SU-DHL-6 (cell line): ENCODE results near the gene CALML4.

Experiments
- H2AFZ ChIP-seq: fragments of 200-600 bp; sonication (generic); 2 replicates; pipeline ENCODE4 v1.6.1; 2014; ENCODE audit warnings: low read depth, mild to moderate bottlenecking, moderate library complexity, mixed read lengths, antibody characterized with exemption, low read length; ENCODE audit not compliant: severe bottlenecking
- H3F3A ChIP-seq: fragments of 200-600 bp; shearing (Covaris generic); 2 replicates; pipeline ENCODE4 v1.6.0; 2016; ENCODE audit warnings: antibody characterized with exemption, mild to moderate bottlenecking; ENCODE audit not compliant: insufficient read depth
- H3K27ac ChIP-seq: fragments of 200-600 bp; sonication (generic); 2 replicates; pipeline ENCODE4 v1.5.1; 2016; ENCODE audit warnings: low read depth, mild to moderate bottlenecking, low read length, moderate library complexity, mixed read lengths
- H3K27me3 ChIP-seq: fragments of 200-600 bp; sonication (generic), shearing (Covaris generic); 2 replicates; pipeline ENCODE4 v1.6.0; 2014; ENCODE audit warnings: mild to moderate bottlenecking, low read length
- H3K36me3 ChIP-seq: fragments of 200-600 bp; sonication (generic); 2 replicates; pipeline ENCODE4 v1.6.1; 2014; ENCODE audit warnings: mild to moderate bottlenecking, low read length, mixed read lengths
- H3K4me2 ChIP-seq: fragments of 300-600, 200-600 bp; shearing (Covaris generic), sonication (generic); 2 replicates; pipeline ENCODE4 v1.6.0; 2014; ENCODE audit warnings: low read length, low read depth, mild to moderate bottlenecking; ENCODE audit not compliant: poor library complexity, severe bottlenecking
- H3K4me3 ChIP-seq: fragments of 200-600 bp; sonication (generic); 2 replicates; pipeline ENCODE4 v1.5.1; 2014; ENCODE audit warnings: antibody characterized with exemption, low read length, mild to moderate bottlenecking, mixed read lengths; ENCODE audit not compliant: insufficient read depth, poor library complexity, severe bottlenecking
- H3K79me2 ChIP-seq: fragments of 200-600 bp; sonication (generic); 2 replicates; pipeline ENCODE4 v1.6.1; 2014; ENCODE audit warnings: mild to moderate bottlenecking, low read length, moderate library complexity; ENCODE audit not compliant: insufficient read depth
- H3K9ac ChIP-seq: fragments of 200-600 bp; sonication (generic); 2 replicates; pipeline ENCODE4 v1.7.0; 2014; ENCODE audit warnings: mild to moderate bottlenecking, low read length
- H3K9me2 ChIP-seq: fragments of 200-600 bp; sonication (generic); replicated peaks from 2 replicates; pipeline ENCODE4 v1.6.1; 2014; ENCODE audit warnings: low read length; ENCODE audit not compliant: insufficient read depth
- H3K9me3 ChIP-seq: fragments of 200-600 bp; sonication (generic); 2 replicates; pipeline ENCODE4 v1.6.1; 2014; ENCODE audit warnings: low read length, mixed read lengths; ENCODE audit not compliant: insufficient read depth
- H4K20me1 ChIP-seq: fragments of 200-600 bp; sonication (generic); 2 replicates; pipeline ENCODE4 v1.6.1; 2014; ENCODE audit warnings: low read depth, mild to moderate bottlenecking, antibody characterized with exemption, low read length, moderate library complexity, mixed read lengths
- CTCF ChIP-seq: fragments of 200-600 bp; sonication (generic); IDR thresholded peaks from one replicate; pipeline ENCODE4 v1.5.1; 2017; ENCODE audit warnings: antibody characterized with exemption, mild to moderate bottlenecking, low read length, moderate library complexity; ENCODE audit not compliant: insufficient read depth, poor library complexity, severe bottlenecking
- EZH2phosphoT487 ChIP-seq: fragments of 200-600 bp; sonication (generic), shearing (Covaris generic); conservative IDR thresholded peaks from 2 replicates; pipeline ENCODE4 v1.6.1; 2018; ENCODE audit warnings: mild to moderate bottlenecking, antibody characterized with exemption, low read length, moderate library complexity, mixed read lengths

The CALML4 gene

GRCh38 chr15:68197661-68198437 is 7.3 kb downstream of the CALML4 start:
- Histone ChIP-seq H3K27me3 (no peaks in the 10 kb centered on the region), H3K9me3 (no peaks in the 10 kb centered on the region), H4K20me1 (no peaks in the 10 kb centered on the region), H3K27ac (peak overlapping the region; percentile 51; the same call in 1 of the 2 replicates), H3K9me2 (no peaks in the 10 kb centered on the region), H3K9ac (no peak overlapping the region), H2AFZ (no peak overlapping the region), H3K4me2 (no peak overlapping the region), H3F3A (peaks cover 7% of the 10 kb centered on the region; the same call in 1 of the 2 replicates), H3K4me3 (no peak overlapping the region), H3K36me3 (no peaks in the 10 kb centered on the region), H3K79me2 (peaks cover 6% of the 10 kb centered on the region; the same call in 1 of the 2 replicates)
- no peak for TF ChIP-seq CTCF

GRCh38 chr15:68197170-68197492 is 8.0 kb downstream of the CALML4 start:
- Histone ChIP-seq H3K4me2 (no peak overlapping the region), H3K9me3 (no peaks in the 10 kb centered on the region), H3F3A (peaks cover 7% of the 10 kb centered on the region; the same call in 1 of the 2 replicates), H2AFZ (no peak overlapping the region), H3K9ac (no peak overlapping the region), H4K20me1 (no peaks in the 10 kb centered on the region), H3K36me3 (no peaks in the 10 kb centered on the region), H3K4me3 (no peak overlapping the region), H3K9me2 (no peaks in the 10 kb centered on the region), H3K27me3 (no peaks in the 10 kb centered on the region), H3K79me2 (peaks cover 6% of the 10 kb centered on the region; the same call in 1 of the 2 replicates), H3K27ac (peak overlapping the region; percentile 51)
- TF ChIP-seq EZH2phosphoT487 (no peak), CTCF (no peak)

- Histone ChIP-seq H3K9me3 (no peaks in the 10 kb centered on the region), H2AFZ (no peak overlapping the region), H3K79me2 (peaks cover 6% of the 10 kb centered on the region; the same call in 1 of the 2 replicates), H3F3A (peaks cover 7% of the 10 kb centered on the region; the same call in 1 of the 2 replicates), H3K9ac (peak overlapping the region; percentile 8; the same call in 1 of the 2 replicates), H4K20me1 (no peaks in the 10 kb centered on the region), H3K4me3 (no peak overlapping the region), H3K9me2 (no peaks in the 10 kb centered on the region), H3K27me3 (no peaks in the 10 kb centered on the region), H3K4me2 (no peak overlapping the region), H3K36me3 (no peaks in the 10 kb centered on the region), H3K27ac (peak overlapping the region; percentile 51)
- TF ChIP-seq CTCF (no peak), EZH2phosphoT487 (no peak)
Observed at GRCh38 chr15:68196445-68197169, 8.5 kb downstream of the CALML4 start.
